UCSD-AML1 (cell line): Measurements from ENCODE around the gene TSSC4.

Source experiments
- DNase-seq: peaks from one replicate; lab custom pipeline; 2025; ENCODE audit not compliant: unreplicated experiment; lab: John Stamatoyannopoulos, UW

TSSC4 gene

DNA sequence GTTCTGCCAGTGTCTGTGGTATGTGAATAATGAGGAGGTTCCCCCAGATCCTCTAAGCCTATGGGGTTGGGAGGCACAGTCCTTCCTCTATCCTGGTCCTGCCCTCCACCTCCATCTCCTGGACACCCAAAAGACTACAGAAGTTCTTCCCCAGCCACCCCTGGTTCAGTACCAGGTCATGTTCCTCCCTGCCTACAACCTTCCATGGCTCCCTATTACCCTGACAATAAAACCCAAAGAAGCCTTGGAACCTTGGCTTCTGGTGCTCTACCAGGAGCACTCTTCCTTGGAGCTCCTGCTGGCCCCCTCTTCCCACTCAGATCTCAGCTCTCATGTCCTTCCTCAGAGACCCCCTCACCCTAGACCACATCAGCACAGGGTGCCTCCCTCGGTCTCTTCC is 30.8 kb downstream of the TSSC4 start:
- no peak for DNase-seq

DNA sequence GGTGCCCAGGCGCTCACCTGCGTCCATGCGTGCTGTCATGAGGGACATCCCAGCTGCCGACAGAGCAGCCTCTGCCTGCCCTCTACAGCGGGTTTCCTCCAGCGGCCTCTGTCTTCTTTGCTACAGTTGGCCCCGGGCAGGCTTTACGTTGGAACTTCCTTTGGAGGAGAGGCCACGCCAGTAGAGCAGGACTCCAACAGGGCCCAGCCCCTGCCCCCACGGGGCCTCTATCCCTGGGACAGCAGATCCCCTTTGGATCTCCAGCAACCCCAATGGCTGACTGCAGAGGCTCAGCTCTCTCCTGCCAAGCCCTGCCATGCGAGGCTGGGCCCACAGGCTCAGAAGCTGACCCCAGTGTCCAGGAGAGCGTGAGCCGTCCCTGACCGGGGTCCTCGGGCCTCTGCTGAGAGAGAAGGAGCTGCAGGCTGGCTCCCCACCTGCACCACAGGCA is 31.6 kb downstream of the TSSC4 start:
- no peak for DNase-seq

DNA sequence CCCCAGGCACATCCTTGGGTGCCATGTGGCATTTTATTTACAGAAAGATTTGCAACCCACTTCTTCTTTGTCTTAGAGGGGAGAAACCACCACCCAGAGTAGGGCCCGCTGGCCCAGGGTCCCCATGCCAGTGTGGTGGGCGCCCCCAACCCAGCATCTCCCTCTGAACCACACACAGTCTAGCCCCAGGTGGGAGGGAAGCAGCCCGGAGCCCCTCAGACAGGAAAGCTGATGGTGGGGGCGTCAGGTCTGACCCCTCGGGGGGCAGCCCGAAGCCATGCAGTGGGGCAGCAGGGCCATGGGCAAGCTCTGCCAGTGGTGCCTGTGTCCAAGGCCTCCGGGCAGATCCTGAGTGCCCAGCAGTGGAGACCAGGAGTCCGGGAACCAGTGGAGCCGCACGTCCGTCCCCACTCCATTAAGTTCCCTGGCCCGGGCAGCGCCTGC is 32.1 kb downstream of the TSSC4 start:
- DNase-seq: no peak

DNA sequence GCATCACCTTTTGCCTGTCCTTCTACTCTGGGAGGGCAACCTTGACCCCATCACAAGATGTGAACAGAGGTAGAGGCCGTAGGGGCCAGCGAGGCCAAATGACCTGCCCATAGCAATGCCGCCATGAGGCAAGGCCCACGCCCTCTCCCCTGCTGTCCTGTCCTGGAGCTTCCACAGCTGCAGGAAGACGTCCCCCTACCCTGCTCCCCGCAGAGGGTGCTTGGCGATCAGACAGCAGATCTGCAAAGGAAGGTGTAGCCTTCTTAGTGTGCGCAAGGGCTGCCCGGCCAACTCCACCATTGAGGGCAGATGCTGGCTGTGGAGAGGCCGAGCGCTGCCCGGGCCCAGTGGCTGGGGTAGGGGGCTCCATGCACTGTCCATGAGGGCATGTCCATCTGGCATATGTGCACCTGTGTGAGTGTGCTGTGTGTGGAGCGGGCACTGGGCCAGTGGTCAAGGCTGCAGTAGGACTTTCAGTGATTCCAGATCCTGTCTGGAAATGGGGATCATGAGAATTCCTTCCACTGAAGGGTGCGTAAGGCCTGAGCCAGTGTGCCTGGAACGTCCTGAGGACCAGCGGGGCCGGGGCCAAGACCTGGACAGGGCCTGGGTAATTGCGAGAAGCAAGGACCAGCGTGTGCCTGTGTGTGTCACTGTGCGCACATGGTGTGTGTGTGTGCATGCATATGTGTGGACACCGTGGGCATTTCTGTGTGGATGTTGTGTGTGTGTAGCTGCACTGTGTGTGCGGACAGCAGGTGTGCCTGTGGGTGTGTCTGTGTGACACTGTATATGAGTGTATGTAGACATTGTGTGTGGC is 32.8 kb downstream of the TSSC4 start:
- no peak for DNase-seq

DNA sequence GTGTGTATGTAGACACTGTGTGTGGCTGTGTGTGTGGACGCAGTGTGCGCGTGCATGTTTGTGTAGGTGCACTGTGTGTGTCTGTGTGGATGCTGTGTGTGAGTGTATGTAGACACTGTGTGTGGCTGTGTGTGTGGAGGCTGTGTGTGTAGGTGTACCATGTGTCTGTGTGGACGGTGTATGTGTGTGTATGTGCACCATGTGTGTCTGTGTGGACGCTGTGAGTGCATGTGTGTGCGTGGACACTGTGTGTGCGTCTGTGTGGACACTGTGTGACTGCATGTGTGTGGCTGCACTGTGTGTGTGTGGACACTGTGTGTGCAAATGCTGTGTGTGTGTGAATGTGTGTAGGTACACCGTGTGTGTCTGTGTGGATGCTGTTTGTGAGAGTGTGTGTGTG is 33.5 kb downstream of the TSSC4 start:
- no peak for DNase-seq

DNA sequence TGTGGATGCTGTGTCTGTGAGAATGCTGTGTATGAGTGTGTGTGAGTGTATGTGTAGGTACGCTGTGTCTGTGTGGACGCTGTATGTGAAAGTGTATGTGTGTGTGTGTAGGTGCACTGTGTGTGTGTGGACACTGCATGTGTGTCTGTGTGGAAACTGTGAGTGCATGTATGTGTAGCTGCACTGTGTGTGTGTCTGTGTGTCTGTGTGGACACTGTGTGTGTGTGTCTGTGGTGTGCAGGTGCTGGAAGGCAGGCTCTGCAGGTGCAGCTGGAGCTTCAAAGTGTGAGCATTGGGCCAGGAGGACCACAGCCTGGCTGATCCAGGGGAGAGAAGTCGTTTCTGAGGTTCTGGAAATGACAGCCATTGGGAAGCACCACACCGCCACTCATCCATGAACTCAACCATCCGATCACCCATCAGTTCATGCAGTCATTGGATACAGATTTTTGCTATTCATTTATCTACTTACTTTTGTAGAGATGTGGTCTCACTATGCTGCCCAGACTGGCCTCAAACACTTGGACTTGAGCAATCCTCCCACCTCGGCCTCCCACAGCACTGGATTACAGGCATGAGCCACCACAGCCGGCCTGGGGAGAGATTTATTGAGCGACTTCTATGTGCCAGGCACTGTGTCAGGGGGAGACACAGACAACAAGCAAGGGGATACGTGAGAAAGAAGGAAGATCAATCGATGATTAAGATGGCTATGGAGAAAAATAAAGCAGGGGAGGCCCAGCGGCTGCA is 34.1 kb downstream of the TSSC4 start:
- DNase-seq: no peak

DNA sequence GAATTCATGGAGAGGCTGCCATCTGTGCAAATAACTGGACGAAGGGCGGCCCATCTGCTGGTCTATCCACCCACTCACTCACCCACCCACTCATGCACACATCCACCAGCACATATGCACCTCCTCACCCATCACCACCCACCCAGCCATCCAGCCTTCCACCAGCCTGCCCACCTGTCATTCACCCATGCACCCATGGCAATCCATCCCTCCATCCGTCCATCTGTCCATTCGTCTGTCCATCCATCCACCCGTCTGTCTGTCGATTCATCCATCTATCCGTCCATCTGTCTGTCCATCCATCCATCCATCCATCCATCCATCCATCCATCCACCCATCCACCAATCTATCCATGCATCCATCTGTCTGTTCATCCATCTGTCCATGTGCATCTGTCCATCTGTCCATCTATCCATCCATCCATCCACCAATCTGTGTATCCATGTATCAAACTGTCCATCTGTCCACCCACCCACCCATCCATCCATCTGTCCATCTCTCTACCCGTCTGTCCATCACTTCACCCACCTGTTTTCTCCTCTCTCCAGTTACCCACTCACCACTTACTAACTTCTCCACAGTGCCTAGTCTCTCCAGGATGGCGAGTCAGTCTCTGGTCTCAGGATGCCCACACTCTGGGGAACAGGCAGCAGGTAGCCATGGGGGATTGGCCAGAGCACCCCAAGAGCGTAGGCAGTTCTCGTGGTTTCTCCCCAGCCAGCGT is 34.9 kb downstream of the TSSC4 start:
- DNase-seq: no peak

DNA sequence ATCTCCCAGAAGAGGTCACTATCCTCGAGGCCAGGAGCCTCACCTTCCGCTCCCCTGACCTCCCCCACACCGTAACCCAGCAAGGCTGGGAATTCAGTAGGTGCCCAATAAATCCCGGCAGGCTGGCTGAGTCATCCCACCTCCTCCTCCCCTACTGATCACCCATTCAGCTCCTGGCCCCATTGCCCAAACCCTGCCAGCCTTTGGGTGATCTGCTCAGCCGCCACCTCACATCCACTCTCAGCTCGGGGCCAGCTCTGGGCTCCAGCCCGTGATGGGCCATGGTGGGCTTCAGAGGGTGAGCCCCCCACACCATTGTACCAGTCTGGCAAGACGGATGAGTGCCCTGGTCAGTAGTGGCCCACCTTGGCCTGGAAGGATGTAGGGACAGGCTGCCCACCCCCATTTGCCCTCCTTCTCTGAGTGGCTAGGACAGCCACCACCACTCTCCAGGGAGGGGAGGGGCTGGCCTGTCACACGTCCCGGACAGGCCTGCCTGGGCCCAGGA is 35.5 kb downstream of the TSSC4 start:
- no peak for DNase-seq

DNA sequence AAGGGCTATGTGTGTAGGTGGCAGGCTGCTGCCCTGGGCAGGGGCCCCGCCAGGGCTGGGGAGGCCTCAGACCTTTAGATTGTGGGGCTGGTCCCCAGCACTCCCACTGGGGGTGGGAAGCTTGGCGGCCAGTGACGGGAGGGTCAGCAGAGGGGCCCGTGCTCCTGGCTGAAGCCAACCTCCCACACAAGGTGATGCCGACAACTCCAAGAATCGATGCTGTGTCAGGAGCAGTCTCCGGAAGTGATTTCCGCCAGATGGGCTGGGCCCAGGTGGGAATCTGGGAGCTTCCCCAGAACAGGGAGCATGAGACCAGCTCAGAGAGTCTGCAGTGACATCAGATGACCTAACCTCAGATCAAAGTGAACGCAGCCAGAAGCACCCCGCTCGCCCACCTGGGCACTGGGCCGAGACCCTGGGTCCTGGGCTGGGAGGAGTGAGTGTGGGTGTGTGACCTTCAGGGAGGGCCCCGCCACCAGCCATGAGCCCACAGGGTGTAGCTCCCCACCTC is 36.0 kb downstream of the TSSC4 start:
- no peak for DNase-seq

DNA sequence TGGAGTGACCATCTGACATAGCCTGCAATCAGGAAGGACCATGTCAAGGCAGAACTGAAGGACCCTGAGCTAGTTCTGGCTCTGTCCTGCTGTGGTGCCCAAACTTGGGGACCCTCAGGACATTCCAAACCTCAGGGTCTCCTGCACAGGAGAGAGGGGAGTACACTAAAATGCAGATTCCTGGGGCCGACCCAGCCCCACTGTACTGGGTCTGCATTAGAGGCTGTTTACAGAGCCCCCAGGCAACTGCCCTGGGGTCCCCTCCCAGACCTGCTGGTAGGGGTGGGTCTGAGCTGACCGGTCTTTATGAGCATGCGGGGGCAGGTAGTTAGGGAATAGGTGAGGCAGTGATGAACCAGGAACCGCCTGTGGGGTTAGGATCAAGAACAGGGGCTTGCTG is 37.0 kb downstream of the TSSC4 start:
- DNase-seq: no peak

DNA sequence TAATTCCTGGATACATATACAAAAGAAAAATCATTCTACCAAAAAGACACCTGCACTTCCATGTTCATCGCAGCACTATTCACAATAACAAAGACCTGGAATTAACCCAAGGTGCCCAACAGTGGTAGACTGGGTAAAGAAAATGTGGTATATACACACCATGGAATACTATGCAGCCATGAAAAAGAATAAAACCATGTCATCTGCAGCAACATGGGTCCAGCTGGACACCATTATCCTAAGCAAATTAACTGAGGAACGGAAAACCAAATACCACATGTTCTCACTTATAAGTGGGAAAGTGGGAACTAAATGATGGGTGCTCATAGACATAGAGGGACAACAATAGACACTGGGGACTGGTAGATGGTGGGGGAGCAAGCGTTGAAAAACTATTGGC is 39.3 kb downstream of the TSSC4 start:
- no peak for DNase-seq

DNA sequence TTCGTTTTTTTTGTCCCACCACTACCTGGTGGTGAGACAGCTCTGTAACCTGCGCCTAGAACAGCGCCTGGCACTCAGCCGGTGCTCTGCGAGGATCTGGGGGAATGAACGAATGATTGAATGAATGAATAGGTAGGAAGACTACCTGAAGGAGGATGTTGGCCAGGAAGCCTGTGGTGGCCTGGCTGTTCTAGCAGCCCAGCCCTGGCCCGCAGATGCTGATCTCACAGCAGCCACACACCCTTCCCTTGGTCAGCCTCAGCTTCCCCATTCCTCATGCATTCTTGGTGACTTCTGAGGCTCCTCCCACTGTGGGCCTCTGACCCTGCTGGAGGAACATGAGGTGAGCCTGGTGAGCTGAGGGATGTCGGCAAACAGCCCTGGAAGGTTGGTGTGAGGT is 40.1 kb downstream of the TSSC4 start:
- peak; percentile 42 for DNase-seq

DNA sequence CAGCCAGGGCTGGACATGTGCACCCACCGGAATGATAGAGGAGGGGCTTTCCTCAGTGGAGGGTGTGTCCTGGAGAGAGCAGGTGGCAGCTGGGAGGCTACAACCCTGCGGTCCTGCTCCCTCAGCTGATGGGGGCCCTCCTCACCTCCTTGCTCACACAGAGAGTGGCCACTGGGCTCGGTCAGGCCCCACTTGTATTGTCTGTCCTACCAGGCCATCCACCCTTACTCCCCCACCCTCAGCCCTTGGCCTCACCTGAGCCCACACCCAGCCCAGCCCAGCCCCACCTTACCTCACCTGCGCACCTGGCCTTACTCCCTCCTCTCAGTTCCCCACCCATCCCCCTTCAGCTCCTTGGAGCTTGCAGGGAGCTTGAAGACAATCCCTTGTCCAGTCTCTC is 40.6 kb downstream of the TSSC4 start:
- DNase-seq: no peak

DNA sequence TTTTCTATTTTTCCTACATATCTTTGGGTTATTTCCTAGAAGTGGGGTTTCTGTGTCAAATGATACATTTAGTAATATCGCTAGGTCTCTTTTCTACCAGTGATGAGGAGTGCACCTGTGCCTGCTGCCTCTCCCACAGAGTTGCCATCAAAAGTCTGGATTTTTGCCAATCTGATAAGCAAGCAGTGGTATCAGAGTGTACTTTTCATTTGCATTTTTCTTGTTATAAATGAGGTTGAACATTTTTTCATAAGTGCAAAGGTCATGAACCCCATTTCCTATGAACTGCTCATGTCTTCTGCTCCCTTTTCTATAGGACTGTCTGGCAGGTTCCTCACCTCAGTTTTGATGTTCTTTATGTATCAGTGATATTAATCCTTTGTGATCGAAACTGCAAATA is 42.0 kb downstream of the TSSC4 start:
- DNase-seq: no peak

DNA sequence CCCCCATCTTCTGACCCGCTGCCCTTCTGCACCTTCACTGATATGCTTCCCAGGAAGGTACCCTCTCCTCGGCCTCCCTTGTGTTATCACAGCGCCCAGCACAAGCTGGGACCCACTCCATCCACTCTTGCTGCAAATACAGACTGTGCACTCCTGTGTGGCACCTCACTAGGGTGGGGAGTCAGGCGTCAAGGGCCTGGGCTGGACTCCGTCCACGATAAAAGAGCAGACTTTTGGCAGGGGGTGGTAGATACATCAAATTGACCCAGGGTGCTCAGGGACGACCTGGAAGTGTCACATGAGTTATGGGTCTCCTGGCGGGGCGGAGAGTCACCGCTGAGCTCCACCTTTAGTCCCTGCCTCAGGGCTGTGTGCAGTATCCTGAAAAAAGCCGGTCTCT is 42.9 kb downstream of the TSSC4 start:
- no peak for DNase-seq

DNA sequence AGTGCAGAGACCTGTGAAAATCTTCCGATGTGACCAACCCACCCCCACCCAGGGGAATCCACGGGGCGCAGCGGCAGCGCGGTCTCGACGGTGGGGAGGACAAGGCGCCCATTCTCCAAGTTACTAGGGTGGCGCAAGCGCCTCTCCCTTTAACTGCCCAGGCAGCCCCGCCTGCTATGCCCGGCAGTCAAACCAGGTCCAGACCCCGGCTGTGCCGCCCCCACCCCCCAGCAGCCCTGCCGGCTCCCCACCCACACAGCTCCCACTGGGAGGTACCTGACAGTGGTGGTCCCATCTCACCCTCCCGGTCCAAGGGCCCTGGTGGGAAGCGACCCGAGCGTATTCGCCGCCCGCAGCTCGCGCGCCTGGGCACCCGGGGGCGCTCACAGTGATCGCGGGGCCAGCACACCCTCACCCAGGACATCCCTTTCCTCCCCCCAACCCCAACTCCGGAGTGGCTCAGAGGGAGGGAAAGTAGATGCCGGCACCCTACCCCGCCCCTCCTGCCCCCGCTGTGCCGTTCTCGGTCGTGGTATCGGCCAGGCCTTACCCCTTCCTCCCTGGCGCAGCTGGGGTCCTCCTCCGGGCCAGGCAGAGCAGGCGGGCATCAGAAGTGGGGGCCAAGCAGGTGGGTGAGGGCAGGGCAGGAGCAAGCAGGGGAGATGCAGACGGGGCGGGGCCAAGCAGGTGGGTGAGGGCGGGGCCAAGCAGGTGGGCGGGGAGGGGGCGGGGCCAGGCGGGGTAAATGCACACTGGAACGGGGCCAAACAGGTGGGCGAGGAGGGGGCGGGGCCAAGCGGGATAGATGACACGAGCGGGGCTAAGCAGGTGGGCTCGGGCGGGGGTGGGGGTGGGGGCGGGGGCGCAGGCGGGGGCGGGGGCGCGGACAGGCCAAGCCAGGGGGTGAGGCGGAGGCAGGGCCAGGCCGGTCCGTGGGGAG is 43.6 kb downstream of the TSSC4 start, which contains the start of gene TRPM5:
TSS of gene TRPM5 (minus strand) at position 634 of the 940 bp plus-strand sequence. CDS start 21,478 bp downstream, outside the sequence.
- peak; percentile 59 for DNase-seq

DNA sequence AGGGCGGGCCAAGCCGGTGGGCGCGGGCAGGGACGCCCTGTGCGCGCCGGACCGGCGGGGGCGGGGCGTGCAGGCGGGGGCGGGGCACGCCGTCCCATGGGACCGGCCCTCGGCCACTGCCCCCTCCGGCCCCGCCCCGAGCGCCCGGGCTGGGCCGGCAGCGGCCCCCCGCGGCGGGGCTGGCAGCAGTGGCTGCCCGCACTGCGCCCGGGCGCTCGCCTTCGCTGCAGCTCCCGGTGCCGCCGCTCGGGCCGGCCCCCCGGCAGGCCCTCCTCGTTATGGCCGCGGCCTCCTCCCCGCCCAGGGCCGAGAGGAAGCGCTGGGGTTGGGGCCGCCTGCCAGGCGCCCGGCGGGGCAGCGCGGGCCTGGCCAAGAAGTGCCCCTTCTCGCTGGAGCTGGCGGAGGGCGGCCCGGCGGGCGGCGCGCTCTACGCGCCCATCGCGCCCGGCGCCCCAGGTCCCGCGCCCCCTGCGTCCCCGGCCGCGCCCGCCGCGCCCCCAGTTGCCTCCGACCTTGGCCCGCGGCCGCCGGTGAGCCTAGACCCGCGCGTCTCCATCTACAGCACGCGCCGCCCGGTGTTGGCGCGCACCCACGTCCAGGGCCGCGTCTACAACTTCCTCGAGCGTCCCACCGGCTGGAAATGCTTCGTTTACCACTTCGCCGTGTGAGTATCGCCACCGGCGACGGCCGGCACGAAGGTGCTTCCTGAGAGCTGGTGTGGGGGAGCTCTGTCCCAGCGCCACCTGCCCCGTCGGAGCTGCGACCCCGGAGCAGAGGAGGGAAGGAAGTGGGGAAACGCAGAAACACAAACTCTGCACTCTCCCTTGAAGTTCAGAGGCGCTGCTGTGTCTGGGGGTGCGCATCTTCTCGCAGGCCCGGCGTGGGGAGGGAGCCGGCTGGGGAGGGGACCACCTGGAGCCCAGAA is 44.5 kb downstream of the TSSC4 start, which contains the start of gene KCNQ1:
TSS of gene KCNQ1 (plus strand) at position 188 of the 925 bp plus-strand sequence. CDS start at position 279, 91 bp downstream.
- DNase-seq: peak; percentile 82

DNA sequence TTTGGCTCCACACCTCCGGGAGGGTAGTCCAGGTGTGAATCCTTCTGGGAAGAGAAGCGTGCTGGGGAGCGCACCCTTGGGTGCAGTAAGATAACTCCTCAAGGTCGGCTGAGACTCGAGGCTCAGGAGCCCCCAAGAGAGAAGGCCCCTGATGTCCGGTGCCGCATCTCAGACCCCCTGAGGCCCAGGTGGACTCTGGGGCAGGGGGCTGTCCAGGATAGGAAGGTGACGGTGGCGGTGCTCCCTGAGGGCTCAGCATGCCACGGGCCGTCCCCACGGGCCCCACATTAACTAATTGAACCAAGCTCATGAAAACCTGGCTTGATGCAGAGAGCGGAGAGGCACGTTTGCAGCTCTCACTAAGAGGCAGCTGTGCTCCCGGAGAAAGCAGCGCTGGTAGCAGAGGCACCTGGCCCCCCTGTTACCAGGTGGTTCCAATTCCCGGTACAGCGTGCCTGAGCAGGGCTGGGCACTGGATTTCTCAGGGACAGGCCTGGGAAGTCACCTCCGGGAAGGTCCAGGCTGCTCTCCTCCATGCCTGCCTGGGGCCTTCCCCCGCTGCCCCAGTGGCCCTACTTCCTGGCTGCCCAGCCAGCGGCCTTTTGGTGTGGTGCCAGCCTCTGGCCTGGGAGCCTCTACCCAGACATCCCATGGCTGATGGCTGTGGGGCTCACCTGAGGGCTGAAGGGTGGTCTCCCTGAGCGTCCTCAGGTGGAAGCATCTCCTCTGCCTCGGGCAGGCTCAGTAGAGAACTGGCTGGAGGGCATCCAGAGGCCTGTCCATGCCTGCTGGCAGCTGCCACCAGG is 45.4 kb downstream of the TSSC4 start:
- no peak for DNase-seq
